Common myeloid progenitor, CD34-positive (primary cell): ENCODE measurements around the gene SIDT2.
A peak's percentile ranks its signal among the peaks of the same experiment; 100 is the strongest.

ENCODE experiments used
- CTCF ChIA-PET: fragments of 350-600 bp; sonication (Branson Sonifier 250); formaldehyde crosslinking; loops from one replicate; lab custom pipeline; 2021; ENCODE audit warnings: antibody characterized with exemption; lab: Charles Lee
- POLR2A ChIA-PET: fragments of 350-600 bp; sonication (Branson Sonifier 250); formaldehyde crosslinking; loops from one replicate; lab custom pipeline; 2021; ENCODE audit warnings: antibody characterized with exemption; lab: Charles Lee
- DNase-seq, 3 donors: peaks; one replicate each; pipeline versions ENCODE4 v3.0.0 to v3.0.0-alpha.2; 2013
- H3K27ac ChIP-seq, 2 experiments: 1 replicate in 1 of 2; 2 replicates in 1 of 2; pipeline ENCODE4 v1.7.0; 2013; ENCODE audit warnings: inconsistent platforms in 2 of 2, low read length in 2 of 2, mild to moderate bottlenecking in 2 of 2, low read depth in 1 of 2, moderate library complexity in 1 of 2; ENCODE audit not compliant: severe bottlenecking in 2 of 2, insufficient read depth in 1 of 2, poor library complexity in 1 of 2
- H3K27me3 ChIP-seq, 5 experiments: replicated peaks in 2 of 5; 1 replicate in 3 of 5; 2 replicates in 2 of 5; pipeline versions ENCODE4 v1.6.1 to v1.7.0; 2013; ENCODE audit warnings: low read length in 4 of 5, mild to moderate bottlenecking in 2 of 5, moderate library complexity in 2 of 5, inconsistent platforms in 1 of 5; ENCODE audit not compliant: insufficient read depth in 5 of 5, control insufficient read depth in 4 of 5
- H3K36me3 ChIP-seq, 4 experiments: 1 replicate in 2 of 4; 2 replicates in 2 of 4; pipeline versions ENCODE4 v1.6.1 to v1.7.0; 2013; ENCODE audit warnings: low read length in 3 of 4, control low read depth in 1 of 4, mild to moderate bottlenecking in 1 of 4; ENCODE audit not compliant: control insufficient read depth in 4 of 4, insufficient read depth in 4 of 4
- H3K4me1 ChIP-seq, 4 experiments: 1 replicate in 3 of 4; 2 replicates in 1 of 4; pipeline versions ENCODE4 v1.6.1 to v1.7.1; 2013; ENCODE audit warnings: low read length in 3 of 4, mild to moderate bottlenecking in 3 of 4, control low read depth in 1 of 4, inconsistent platforms in 1 of 4, moderate library complexity in 1 of 4; ENCODE audit not compliant: control insufficient read depth in 4 of 4, insufficient read depth in 4 of 4; ENCODE audit errors: control extremely low read depth in 1 of 4
- H3K4me3 ChIP-seq, 7 experiments: 1 replicate in 4 of 7; 2 replicates in 3 of 7; pipeline versions ENCODE4 v1.5.1 to v1.7.0; 2013; ENCODE audit warnings: mild to moderate bottlenecking in 7 of 7, low read length in 6 of 7, moderate library complexity in 6 of 7, inconsistent platforms in 2 of 7, low read depth in 2 of 7, control low read depth in 1 of 7; ENCODE audit not compliant: insufficient read depth in 4 of 7, control insufficient read depth in 1 of 7; ENCODE audit errors: extremely low read depth in 1 of 7
- H3K9me3 ChIP-seq, 5 experiments: 1 replicate in 4 of 5; 2 replicates in 1 of 5; pipeline versions ENCODE4 v1.6.1 to v1.7.1; 2013; ENCODE audit warnings: low read length in 4 of 5, mild to moderate bottlenecking in 2 of 5, inconsistent platforms in 1 of 5, low read depth in 1 of 5, moderate library complexity in 1 of 5; ENCODE audit not compliant: control insufficient read depth in 4 of 5, insufficient read depth in 2 of 5; ENCODE audit errors: control extremely low read depth in 1 of 5
- WGBS: methylation state at CpG from one replicate; pipeline ENCODE4 v1.1.5; 2013; ENCODE audit not compliant: insufficient coverage; 5-methylcytosine and 5-hydroxymethylcytosine counted together

The SIDT2 gene

GRCh38 chr11:117171007-117171403 lies 7.5 kb upstream of the SIDT2 start:
- POLR2A ChIA-PET, result no interaction called here
- DNase-seq, result no peak
- H3K27me3 ChIP-seq, result no peaks in the 10 kb centered on the region
- no peak overlapping the region for H3K4me3 ChIP-seq
- 100% methylated on average over 1 of the region's 2 CpGs for WGBS
- H3K27ac ChIP-seq, result no peak overlapping the region
- CTCF ChIA-PET, result interaction anchor here (1.5 to 1.9 kb wide), 2 partner anchors 9 to 11 kb away, joined by 4 read pairs; no protein-coding TSS in a partner anchor
- H3K4me1 ChIP-seq, result peaks cover 0 to 9% (median 5%) of the 10 kb centered on the region in 4 experiments
- peaks cover 11 to 51% (median 35%) of the 10 kb centered on the region in 4 experiments for H3K36me3 ChIP-seq
- H3K9me3 ChIP-seq, result no peaks in the 10 kb centered on the region

GRCh38 chr11:117171404-117172061 lies 7.0 kb upstream of the SIDT2 start:
- H3K4me1 ChIP-seq, result peaks cover 0 to 9% (median 5%) of the 10 kb centered on the region in 4 experiments
- no peaks in the 10 kb centered on the region for H3K9me3 ChIP-seq
- ChIA-PET CTCF (interaction anchor here (1.0 to 4.2 kb wide), 7 partner anchors 9 to 55 kb away, joined by 3 to 18 read pairs (median 5); no protein-coding TSS in a partner anchor), POLR2A (interaction anchor here (0.6 to 0.7 kb wide), 2 partner anchors 10 to 23 kb away, joined by 3 read pairs; no protein-coding TSS in a partner anchor)
- DNase-seq, result peak in 2 of 3 donors; percentile 11 to 23
- H3K27ac ChIP-seq, result peak overlapping the region in 1 of 2 experiments; percentile 39
- 89% methylated on average over 12 of the region's 14 CpGs for WGBS
- peaks cover 11 to 47% (median 32%) of the 10 kb centered on the region in 4 experiments for H3K36me3 ChIP-seq
- H3K4me3 ChIP-seq, result no peak overlapping the region
- H3K27me3 ChIP-seq, result no peaks in the 10 kb centered on the region

GRCh38 chr11:117172724-117173421 lies 5.7 kb upstream of the SIDT2 start:
- Histone ChIP-seq H3K36me3 (peaks cover 8 to 34% (median 23%) of the 10 kb centered on the region in 4 experiments), H3K27ac (peak overlapping the region in 1 of 2 experiments; percentile 7), H3K4me3 (no peak overlapping the region), H3K27me3 (no peaks in the 10 kb centered on the region), H3K4me1 (peaks cover 1 to 9% (median 5%) of the 10 kb centered on the region in 4 experiments), H3K9me3 (no peaks in the 10 kb centered on the region)
- POLR2A ChIA-PET, result interaction anchor here (0.7 kb wide), 2 partner anchors 11 to 29 kb away, joined by 3 read pairs; partner anchors contain the start of gene PAFAH1B2
- no peak for DNase-seq
- CTCF ChIA-PET, result interaction anchor here (0.7 to 4.2 kb wide), 9 partner anchors 9 to 58 kb away, joined by 3 to 18 read pairs (median 5); partner anchors contain the start of gene PAFAH1B2
- 94% methylated on average over 14 of the region's 14 CpGs for WGBS

GRCh38 chr11:117175104-117175503 lies 3.4 kb upstream of the SIDT2 start:
- POLR2A ChIA-PET, result no interaction called here
- H3K9me3 ChIP-seq, result no peaks in the 10 kb centered on the region
- WGBS, result 86% methylated on average over 7 of the region's 7 CpGs
- H3K4me3 ChIP-seq, result no peak overlapping the region
- peaks cover 8 to 27% (median 19%) of the 10 kb centered on the region in 4 experiments for H3K4me1 ChIP-seq
- H3K36me3 ChIP-seq, result peaks cover 3 to 19% (median 16%) of the 10 kb centered on the region in 4 experiments
- H3K27ac ChIP-seq, result no peak overlapping the region
- CTCF ChIA-PET, result interaction anchor here (0.8 to 4.2 kb wide), 3 partner anchors 9 to 52 kb away, joined by 3 to 18 read pairs (median 3); no protein-coding TSS in a partner anchor
- no peak for DNase-seq
- no peaks in the 10 kb centered on the region for H3K27me3 ChIP-seq

- POLR2A ChIA-PET, result no interaction called here
- peaks cover 8 to 33% (median 25%) of the 10 kb centered on the region in 4 experiments for H3K4me1 ChIP-seq
- no peaks in the 10 kb centered on the region for H3K9me3 ChIP-seq
- no peak for DNase-seq
- no peak overlapping the region for H3K4me3 ChIP-seq
- H3K27ac ChIP-seq, result no peak overlapping the region
- peaks cover 3 to 12% (median 10%) of the 10 kb centered on the region in 4 experiments for H3K36me3 ChIP-seq
- 94% methylated on average over 4 of the region's 5 CpGs for WGBS
- CTCF ChIA-PET, result interaction anchor here (1.3 to 4.2 kb wide), 3 partner anchors 9 to 51 kb away, joined by 3 to 18 read pairs (median 10); no protein-coding TSS in a partner anchor
- no peaks in the 10 kb centered on the region for H3K27me3 ChIP-seq
These were observed 2.8 kb upstream of the SIDT2 start for GRCh38 chr11:117175781-117176180.

- Histone ChIP-seq H3K27ac (no peak overlapping the region), H3K9me3 (no peaks in the 10 kb centered on the region), H3K4me1 (peaks cover 8 to 38% (median 29%) of the 10 kb centered on the region in 4 experiments), H3K4me3 (no peak overlapping the region), H3K36me3 (peaks cover 0 to 8% (median 6%) of the 10 kb centered on the region in 4 experiments), H3K27me3 (no peaks in the 10 kb centered on the region)
- DNase-seq, result no peak
- CTCF ChIA-PET, result interaction anchor here (1.8 to 7.0 kb wide), 2 partner anchors 15 to 51 kb away, joined by 10 to 100 read pairs; partner anchors contain the start of genes PCSK7 and RNF214
- POLR2A ChIA-PET, result no interaction called here
- WGBS, result no CpG with 5 or more reads among the region's 1 CpG
These were observed 2.4 kb upstream of the SIDT2 start for GRCh38 chr11:117176186-117176585.
